Adrenal gland (tissue), 5 donors: ENCODE measurements around the gene COL21A1.

Source experiments
- CTCF ChIP-seq, 6 experiments: fragments of 450-650 bp in 4 of 6; fragments of 200-600 bp in 2 of 6; sonication (generic) in 1 of 6; IDR thresholded peaks; 1 replicate in 5 of 6; 2 replicates in 1 of 6; pipeline versions ENCODE4 v1.5.1 to v1.8.0; 2016 to 2021; ENCODE audit warnings: antibody characterized with exemption in 6 of 6, mild to moderate bottlenecking in 2 of 6, moderate library complexity in 1 of 6
- POLR2A ChIP-seq, 2 donors: fragments of 450-650 bp; IDR thresholded peaks; one replicate each; pipeline ENCODE4 v1.6.1; 2017; ENCODE audit warnings: antibody characterized with exemption in 2 of 2, mild to moderate bottlenecking in 2 of 2, moderate library complexity in 1 of 2
- donor health status: DM: no; HTN: no; CAD: no.

GRCh38 chr6:56278171-56278591 is 30.8 kb upstream of the COL21A1 start:
- TF ChIP-seq POLR2A (IDR thresholded peaks at IDR 0.05) = no peak
- TF ChIP-seq CTCF (IDR thresholded peaks at IDR 0.05) = no peak
